ENCODE measurements around the gene SPRR1B.
"Not testable (repeated sequence)": the region's sequence is repeated elsewhere in the genome, so short reads cannot be mapped to it uniquely, and the experiment has no call there.

Gene SPRR1B, protein sequence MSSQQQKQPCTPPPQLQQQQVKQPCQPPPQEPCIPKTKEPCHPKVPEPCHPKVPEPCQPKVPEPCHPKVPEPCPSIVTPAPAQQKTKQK

DNA sequence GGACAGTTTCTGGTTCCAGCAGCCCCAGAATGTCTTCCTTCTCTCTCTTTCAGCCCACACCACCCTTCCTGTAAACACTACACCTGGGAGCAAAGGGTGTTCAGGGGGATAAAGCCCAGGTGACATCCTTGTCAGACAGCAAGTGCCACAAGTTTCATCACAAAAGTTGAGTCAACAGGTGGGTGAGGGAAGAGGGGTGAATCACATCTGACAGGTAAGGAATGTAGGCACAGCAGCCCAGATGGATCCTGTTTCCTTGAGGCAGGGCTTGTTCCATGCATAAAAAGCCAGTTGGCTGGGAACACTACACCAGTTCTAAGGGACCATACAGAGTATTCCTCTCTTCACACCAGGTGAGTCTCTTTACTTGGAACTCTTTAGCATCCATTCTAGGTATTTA lies at the start of gene SPRR1B:
Gene SPRR1B, plus strand, starts transcription at position 309 of the 400 bp plus-strand sequence. CDS start 1,143 bp downstream, outside the sequence.
- no peak for DNase-seq

DNA sequence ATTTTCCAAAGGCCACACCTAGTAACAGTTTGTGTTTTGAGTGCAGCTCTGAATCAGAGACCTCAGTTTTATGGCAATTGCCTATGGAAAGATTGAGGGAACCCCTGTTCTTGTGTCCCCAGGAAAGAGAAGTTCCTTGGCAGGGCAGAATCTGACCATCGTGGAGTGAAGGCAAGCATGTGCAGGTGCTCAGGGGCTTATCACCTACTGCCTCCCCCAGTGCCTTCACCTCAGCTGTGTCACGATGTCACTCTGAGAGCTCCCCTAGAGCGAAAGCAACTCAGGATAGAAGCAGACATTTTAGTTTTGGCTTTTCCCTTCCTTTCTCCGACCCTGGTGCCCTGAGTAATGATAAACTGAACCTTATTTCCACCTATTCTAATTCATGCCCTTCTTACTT lies 48.9 kb upstream of the SPRR1B start:
- DNase-seq, result no peak

DNA sequence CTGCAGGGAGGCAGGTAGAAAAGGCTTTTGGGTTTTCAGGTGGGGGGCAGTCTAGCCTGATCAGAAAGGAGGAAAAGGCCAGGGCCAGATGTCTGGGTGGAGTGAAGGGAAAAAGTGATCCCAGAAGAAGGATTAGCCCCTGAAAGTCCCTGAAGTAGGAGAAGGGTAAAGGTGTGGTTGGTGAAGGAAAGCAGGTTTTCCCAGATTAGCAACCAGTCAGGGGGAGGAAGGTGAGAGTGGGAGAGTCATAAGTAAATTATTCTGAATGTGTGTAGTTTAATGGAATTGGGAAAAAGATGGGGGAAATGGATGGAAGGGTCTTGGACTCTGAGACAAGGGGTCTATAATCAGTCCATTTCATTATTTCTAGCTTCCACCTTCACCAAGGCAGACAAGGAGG lies 47.8 kb upstream of the SPRR1B start:
- DNase-seq, result no peak

DNA sequence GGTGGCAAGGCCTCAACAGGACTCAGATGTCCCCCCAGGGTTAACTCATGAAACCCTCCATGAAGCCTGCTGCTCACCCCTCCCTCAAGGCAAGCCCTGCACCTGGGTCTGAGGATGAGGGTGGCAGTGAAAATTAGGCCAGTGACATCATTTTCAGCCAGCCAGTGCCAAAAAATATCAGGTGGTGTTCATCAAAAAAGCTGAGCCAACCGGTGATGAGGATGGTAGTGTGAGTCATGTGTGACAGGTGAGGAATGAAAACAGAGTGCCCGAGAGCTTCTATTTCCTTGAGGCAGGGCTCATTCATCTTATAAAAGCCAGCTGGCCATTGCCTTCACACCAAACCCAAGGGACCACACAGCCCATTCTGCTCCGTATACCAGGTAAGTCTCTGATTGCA lies 47.3 kb upstream of the SPRR1B start, which contains the start of gene SPRR1A:
Gene SPRR1A, plus strand, starts transcription at position 339 of the 400 bp plus-strand sequence. CDS start 1,150 bp downstream, outside the sequence.
- no peak for DNase-seq

DNA sequence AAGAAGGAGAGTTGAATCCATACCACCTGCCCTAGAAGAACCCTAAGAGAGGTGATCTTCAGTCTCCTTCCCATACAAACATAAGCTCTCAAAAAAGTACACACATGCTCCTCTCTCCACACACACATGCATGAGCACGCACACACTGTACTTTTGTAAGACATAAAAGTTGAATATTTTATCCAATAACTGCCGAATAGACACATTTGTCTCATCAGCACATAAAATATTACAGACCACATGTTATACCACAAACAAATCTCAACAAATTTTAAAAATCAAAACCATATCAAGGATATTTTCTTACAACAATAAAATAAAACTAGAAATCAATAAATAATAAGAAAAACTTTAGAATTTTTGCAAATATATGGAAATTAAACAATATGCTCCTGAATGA lies 44.4 kb upstream of the SPRR1B start:
- no peak for DNase-seq

DNA sequence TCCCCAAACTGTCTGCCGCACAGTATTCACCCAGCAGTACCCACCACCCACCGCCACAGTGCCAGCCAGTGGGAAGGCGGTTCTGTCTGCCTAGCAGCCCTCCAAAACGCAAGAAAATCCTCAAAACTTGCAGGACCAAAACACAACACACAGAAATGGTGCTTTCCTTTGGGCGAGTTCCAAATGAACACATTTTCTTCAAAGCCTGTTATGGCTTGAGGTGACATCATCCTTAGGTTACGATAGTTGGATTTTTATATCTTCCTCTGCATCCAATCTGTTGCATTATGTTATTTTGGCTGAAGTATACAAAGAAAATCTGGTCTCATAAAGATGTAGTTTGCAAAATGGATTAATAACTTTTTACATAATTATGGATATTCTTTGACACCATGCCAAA lies 37.8 kb upstream of the SPRR1B start:
- DNase-seq, result no peak

DNA sequence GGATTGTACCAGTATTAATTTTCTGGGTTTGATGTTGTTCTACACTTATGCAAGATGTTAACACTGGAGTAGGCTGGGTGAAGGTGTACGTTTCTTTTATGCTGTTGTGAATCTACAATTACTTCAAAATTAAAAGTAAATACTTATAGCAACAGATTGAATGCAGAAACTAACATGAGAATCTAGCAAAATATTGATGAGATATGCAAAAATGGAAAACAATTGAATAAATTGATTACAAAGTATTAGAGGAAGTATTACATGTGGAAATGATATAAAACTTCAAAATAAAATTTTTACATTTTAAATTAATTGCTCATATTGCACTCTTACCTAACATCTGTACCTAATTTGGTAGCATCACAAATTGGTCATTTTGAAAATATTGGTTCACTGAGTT lies 35.2 kb upstream of the SPRR1B start:
- no peak for DNase-seq

DNA sequence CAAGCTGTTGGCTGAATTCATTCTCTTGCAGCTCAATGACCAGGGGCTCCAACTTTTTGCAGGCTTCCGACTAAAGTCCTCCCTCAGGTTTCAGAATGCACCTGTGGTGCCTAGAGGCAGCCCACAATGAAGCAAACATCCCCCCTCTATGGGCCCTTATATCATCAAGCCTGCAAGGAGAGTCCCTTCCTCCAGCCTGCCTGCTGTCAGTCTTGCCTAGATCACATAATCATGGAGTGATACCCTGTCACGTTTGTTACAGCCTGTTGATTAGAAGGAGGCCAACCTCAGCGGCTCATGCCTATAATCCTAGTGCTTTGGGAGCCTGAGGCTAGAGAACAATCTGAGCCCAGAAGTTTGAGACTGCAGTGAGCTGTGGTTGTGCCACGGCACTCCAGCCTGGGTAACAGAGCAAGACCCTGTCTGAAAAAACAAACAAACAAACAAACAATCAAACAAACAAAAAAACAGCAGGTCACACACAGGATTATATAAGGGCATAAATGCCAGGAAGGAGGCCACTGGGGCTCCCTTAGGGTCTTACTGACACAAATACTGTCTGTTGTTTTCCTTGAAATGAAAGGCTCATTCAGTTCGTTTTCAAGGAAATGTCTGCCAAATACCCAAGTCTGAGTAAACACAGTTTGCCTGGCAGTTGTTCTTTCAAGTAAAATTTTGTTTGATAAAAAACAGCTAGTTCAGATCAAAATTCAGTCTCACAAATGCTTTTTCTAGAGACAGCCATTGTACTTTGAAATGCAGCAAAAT lies 34.2 kb upstream of the SPRR1B start:
- DNase-seq, result no peak

DNA sequence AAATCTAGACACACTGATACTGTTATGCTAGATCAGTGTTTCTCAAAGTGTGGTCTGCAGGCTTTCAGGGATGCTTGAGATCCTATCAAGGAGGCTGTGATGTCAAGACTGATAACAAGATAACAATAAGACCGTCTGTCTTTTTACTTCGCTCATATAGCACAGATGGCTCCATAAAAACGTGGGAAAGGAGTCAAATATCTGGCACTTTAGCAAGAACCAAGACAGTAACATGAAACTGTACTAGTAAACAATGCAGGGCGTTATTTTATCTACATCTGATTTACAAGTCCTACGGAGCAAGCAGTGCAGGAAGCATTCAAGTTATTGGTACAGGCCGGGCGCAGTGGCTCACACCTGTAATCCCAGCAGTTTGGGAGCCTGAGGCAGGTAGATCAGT lies 33.1 kb upstream of the SPRR1B start:
- DNase-seq, result no peak

DNA sequence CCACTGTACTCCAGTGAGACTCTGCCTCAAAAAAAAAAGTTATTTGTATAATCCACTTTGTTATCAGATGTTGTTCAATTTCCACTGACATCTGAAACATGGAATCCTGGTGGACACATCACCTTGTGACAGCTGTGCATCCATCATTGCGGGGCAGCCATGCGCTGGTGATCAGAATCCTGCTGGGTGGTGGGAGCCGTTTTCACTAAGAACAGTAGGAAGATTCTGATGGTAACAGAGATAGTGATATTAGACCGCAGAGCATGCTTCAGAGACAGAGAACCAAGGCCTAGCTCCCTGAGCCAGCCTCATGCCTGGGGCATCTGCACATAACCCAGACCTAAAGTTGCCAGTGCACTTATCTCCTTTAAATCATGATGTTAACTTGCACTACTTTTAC lies 32.5 kb upstream of the SPRR1B start:
- DNase-seq, result no peak

DNA sequence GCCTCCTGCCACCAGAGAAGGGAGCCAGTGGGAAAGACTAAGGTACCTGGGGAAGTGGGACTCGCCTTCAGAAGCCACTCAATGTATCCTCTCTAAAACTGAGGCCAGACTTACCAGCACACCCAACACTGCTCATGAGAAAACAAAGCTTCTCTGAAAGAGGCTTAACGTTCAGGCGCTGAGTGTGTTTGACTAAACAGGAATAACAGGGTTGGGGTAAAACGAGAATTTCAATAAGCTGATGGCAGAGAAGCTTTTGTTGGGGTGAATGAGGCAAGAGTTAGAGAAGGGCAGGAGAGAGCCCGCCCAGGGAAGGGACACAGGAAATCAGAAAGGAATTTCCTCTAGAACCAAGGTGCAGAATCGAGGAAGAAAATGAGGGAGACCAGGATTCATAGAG lies 31.2 kb upstream of the SPRR1B start:
- no peak for DNase-seq

DNA sequence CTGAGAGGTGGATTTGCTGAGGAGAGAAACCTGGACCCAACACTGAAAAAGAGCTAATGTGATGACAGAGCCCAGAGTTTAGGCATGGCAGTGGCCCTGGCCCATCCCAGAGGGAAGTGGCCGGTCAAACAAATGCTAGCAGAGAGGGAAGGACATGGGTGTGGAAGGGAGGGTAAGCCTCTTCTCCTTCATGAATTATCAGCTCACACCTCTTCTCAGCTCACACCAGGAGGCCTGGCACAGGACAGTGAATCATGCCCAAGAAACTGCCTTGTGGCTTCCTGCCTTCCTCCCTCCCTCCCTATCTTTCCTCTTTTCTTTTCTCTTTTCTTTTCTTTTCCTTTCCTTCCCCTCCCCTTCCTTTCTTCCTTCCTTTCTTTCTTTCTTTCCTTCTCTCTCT lies 30.7 kb upstream of the SPRR1B start:
- no peak for DNase-seq

DNA sequence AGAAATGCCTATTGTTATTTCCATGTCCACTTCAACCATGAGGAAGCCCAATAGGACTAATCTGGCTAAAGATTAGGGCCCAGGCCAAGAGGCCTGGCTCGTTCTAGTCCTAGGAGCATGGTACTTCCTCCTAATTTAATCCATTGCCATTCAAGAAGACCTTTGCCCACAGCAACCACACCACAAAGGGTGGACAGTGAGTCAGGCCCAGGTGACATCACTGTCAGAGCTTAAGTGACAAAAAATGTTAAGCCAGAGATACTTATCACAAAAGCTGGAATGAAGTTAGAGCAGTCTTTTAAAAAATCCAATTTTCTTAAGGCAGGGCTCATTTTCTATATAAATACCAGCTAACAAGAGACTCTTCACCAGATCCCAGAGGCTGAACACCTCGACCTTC lies 29.6 kb upstream of the SPRR1B start, which contains the start of gene SPRR3:
Gene SPRR3, plus strand, starts transcription at position 368 of the 400 bp plus-strand sequence. CDS start 1,272 bp downstream, outside the sequence.
- DNase-seq, result no peak

DNA sequence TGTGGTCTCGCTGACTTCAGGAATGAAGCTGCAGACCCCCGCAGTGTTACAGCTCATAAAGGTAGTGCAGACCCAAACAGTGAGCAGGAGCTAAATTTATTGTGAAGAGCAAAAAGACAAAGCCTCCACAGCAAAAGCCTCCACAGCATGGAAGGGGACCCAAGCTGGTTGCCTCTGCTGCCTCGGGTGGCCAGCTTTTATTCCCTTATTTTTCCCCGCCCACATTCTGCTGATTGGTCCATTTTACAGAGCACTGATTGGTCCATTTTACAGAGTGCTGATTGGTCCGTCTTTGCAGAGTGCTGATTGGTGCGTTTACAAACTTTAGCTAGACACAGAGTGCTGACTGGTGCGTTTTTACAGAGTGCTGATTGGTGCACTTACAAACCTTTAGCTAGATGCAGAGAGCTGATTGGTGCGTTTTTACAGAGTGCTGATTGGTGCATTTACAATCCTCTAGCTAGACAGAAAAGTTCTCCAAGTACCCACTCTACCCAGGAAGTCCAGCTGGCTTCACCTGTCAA lies 19.7 kb upstream of the SPRR1B start:
- DNase-seq, result not testable (repeated sequence)

DNA sequence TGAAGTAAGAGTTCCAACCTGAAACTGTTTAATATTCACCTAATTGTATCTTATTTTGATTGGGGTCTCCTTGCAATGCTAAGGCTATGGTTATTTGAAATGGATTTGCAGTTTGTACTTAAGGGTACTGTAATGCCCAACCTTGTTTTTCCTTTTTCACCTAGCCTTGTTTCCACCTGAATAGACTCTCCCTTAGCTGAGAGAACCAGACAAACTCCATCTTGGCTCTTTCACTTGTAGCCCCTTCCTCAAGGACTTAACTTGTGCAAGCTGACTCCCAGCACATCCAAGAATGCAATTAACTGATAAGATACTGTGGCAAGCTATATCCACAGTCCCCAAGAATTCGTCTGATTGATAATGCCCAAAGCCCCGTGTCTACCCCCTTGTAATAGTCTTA lies 9.2 kb upstream of the SPRR1B start:
- not testable (repeated sequence) for DNase-seq

DNA sequence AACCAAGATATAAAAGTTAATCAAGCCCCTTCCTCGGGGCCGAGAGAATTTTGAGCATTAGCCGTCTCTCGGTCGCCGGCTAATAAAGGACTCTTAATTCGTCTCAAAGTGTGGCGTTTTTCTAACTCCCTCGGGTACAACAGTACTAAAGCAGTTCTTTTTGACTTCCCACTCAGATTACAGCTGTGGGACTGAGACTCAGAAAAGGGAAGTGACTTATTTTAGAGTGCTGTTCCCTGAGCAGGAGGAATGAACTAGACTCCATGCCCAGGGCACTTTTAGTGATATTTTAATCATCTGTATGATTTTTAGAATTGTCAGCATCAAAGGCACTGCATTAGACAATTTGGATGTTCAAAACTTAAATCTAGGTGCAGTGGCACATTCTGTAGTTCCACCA lies 8.7 kb upstream of the SPRR1B start:
- DNase-seq, result not testable (repeated sequence)

DNA sequence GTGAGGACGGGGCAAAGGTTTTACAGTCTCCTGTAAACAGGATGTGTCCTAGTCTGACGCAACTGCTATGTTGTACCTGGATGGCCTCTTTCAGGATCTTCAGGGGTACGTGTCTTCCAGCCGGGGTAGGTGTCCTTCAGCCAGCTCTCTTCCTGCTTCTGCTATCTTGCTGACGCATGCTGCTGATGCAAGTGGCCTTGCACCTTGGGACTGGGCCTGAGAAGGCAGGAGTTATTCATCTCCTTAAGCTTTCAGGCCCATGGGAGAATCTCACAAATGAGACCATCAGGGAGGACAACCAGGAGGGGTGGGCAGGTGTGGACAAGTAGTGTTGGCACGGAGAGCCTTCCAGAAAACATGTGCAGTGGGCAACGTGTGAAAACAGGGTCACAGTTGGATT lies 7.9 kb upstream of the SPRR1B start:
- DNase-seq, result no peak

DNA sequence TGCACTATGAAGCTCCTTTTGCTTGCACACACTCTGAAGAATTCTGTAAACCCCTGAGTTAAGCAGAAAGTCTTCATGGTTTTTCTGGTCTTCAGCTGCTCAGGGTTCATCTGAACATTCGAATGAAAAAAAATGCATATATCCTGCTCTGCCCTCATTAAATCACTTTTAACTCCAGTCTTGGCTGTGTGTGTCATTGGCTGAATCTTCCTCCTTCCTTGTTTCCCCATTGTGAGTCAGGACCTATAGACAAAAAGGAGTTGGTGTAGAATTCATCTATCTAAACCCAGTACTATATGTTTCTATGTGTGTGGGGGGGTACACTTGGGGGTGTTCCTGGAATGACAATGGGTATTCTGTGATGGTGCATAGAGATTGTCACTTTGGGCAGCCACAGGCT lies 6.6 kb upstream of the SPRR1B start:
- DNase-seq, result no peak

DNA sequence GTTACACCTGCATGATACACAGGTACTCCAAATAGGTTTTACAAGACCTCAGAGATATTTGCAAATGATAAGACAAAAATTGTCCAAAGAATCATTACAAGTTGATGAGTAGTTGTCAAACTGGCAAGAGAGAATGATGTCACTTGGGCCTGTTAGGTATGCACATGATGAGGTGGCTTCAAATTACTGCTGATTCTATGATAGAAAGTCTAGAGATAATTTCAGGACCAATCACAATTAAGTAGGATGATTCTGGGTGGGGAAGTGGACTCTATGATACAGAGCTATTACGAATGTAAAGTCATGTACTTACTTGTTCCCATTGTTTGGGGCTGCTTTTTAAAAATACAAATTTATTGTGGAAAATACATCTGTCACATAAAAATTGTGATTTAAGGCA lies 5.2 kb upstream of the SPRR1B start:
- DNase-seq, result no peak

DNA sequence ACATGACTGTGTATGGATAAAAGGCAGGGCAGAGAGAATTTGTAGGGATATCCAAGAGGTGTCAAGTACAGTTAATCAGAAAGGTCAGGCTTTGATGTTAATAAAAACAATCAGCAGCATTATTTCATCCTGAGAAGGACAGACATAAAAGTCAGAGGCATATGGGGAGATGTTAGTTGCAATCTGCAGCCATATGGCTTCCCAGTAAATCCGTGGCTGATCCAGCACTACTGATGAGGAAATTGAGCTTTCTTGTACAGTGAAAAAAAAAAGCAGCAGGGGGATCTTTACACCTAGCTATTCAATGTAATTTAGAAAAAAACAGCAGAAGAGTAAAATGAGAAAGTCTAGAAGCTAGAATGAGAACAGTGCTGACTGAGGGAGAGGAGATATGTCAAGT lies 2.2 kb upstream of the SPRR1B start:
- DNase-seq, result no peak

DNA sequence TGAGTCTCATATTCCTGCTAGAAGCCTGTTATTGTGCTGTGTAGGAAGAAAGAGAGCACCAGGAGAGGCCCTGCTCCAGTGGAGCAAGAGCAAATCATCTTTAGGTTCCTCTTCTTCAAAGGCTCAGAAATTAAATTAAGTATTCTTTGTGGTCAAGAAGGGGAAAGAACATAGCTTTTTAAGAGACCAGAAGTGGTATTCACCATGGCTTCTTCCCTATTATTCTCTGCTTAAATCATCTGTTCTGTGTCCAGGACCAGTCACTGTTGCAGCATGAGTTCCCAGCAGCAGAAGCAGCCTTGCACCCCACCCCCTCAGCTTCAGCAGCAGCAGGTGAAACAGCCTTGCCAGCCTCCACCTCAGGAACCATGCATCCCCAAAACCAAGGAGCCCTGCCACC lies 1.1 kb downstream of the SPRR1B start:
- no peak for DNase-seq

DNA sequence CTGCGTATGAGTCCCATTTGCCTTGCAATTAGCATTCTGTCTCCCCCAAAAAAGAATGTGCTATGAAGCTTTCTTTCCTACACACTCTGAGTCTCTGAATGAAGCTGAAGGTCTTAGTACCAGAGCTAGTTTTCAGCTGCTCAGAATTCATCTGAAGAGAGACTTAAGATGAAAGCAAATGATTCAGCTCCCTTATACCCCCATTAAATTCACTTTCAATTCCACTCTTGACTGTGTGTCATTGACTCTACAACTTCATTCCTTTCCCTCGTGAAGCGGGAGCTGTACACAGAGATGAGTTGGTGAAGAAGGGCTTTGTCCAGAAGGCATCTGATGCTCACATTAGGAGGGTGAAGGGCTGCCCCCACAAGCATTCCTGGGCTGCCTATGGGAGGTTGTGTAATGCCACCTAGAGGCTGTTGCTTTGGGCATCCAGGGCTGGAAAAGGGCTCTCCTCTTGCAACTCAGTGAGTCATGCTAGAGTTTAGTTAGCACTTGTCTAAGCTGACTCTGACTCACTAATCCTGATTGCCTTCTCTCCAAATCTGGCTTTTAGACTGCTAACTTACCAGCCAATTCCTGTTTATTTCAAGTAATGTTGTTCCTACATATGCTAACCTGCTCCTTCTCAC lies 1.8 kb downstream of the SPRR1B start:
- DNase-seq, result no peak

DNA sequence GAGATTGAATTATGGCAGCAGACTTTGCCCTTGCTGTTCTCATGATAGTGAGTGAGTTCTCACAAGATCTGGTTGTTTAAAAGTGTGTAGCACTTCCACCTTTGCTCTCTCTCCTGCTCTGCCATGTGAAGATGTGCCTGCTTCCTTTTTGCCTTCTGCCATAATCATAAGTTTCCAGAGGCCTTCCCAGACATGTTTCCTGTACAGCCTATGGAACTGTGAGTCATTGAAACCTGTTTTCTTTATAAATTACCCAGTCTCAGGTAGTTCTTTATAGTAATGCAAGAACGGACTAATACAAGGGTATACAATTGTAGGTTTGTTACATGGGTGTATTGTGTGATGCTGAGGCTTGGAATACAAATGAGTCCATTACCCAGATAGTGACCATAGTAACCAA lies 4.2 kb downstream of the SPRR1B start:
- no peak for DNase-seq
